Measurements from ENCODE around the gene MYBPHL. TPM values are rescaled to one million over a fixed set of nuclear protein-coding genes. Genes with fewer than 3 reads are reported as not detected.

Gene MYBPHL
- 1 to 10 TPM; 1.1 to 1.7 TPM for total RNA-seq
- polyA plus RNA-seq, result 1 to 10 TPM in 1 of 2 donors, under 1 TPM in 1; 0.34 to 3.3 TPM
- long read RNA-seq, donor 1, result 0 reads
- long read RNA-seq, donor 2, result 0 reads
- long read RNA-seq, donor 3, result 0 reads
- long read RNA-seq, donor 4, result 0 reads
- long read RNA-seq, donor 5, result 0 reads

DNA sequence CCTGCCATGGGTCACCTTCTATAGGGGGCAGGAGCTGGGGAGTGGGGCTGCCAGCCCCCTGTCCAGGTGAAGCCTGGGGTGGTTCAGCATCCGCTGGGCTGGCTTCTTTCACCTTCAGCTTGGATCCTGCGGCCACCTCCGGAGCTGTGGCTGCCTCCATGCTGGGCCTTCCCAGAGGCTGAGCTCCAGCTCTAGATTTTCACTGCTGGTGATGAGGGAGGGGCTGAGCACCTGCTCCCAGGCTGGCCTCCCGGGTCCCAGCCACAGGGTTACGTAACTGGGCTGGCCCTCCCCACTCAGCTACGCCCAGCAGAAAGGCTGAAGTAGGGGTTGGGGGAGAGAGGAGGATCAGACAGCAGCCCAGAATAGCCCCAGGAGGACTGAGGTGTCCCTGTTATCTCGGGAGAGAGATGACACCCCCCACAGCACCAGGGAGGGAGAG is at the start of gene MYBPHL:
MYBPHL (minus strand) TSS at position 180 of the 442 bp plus-strand sequence; CDS start at position 160, 20 bp downstream.
- peaks cover 4 to 33% (median 21%) of the 10 kb centered on the region in 5 donors for H3K4me1 ChIP-seq (ENCODE audit: control insufficient read depth in 5 of 5, insufficient read depth in 5 of 5, low read length in 5 of 5)
- WGBS, 2 donors, result 63 to 68% methylated on average over 7 of the region's 7 CpGs
- no peaks in the 10 kb centered on the region for H3K9me3 ChIP-seq (ENCODE audit: control insufficient read depth in 4 of 4, insufficient read depth in 3 of 4, low read length in 3 of 4)
- no peak within 1 kb of the TSS for H3K4me3 ChIP-seq
- DNase-seq (no peak), ATAC-seq (ENCODE audit: insufficient read depth, low FRiP score) (no peak)
- no peak for TF ChIP-seq CTCF (IDR thresholded peaks at IDR 0.05; ENCODE audit: control extremely low read depth, extremely low read depth)
- peaks cover 0 to 4% (median 0%) of the 10 kb centered on the region in 4 donors for H3K36me3 ChIP-seq (ENCODE audit: control insufficient read depth in 4 of 4, insufficient read depth in 4 of 4, low read length in 4 of 4)
- no peak within 1 kb of the TSS for H3K9ac ChIP-seq (ENCODE audit: insufficient read depth in 1 of 2, low read length in 2 of 2)
- no peaks in the 10 kb centered on the region for H3K27me3 ChIP-seq (ENCODE audit: control insufficient read depth in 3 of 3, insufficient read depth in 3 of 3, low read length in 2 of 3)
- H3K27ac ChIP-seq (ENCODE audit: low read depth in 1 of 2, low read length in 1 of 2), result peak within 1 kb of the TSS in 1 of 2 donors; percentile 37

DNA sequence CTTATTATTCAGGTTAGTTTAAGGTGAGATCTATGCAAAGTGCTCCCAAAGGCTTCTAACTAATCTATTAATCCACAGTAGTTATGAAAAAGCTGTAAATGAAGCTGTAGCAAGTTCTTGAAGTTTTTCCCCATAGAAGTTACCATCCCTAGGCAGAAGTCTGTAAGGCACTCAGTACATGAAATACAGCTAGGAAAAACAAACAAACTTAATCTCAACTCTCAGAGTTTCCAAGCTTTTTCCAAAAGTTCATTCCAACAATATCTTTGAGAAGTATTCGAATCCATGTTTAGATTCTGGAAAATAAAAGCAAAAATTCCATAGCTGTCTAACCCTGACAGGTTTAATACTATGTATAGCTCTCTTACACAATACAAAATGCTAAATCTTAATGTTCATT is 49.7 kb upstream of the MYBPHL start:
- peaks cover 0 to 10% (median 3%) of the 10 kb centered on the region in 4 donors for H3K36me3 ChIP-seq (ENCODE audit: control insufficient read depth in 4 of 4, insufficient read depth in 4 of 4, low read length in 4 of 4)
- H3K4me3 ChIP-seq, result no peak overlapping the region
- ATAC-seq (ENCODE audit: insufficient read depth, low FRiP score) (no peak), DNase-seq (no peak)
- H3K27me3 ChIP-seq (ENCODE audit: control insufficient read depth in 3 of 3, insufficient read depth in 3 of 3, low read length in 2 of 3), result no peaks in the 10 kb centered on the region
- TF ChIP-seq CTCF (IDR thresholded peaks at IDR 0.05; ENCODE audit: control extremely low read depth, extremely low read depth), result no peak
- peaks cover 0 to 3% (median 0%) of the 10 kb centered on the region in 4 donors for H3K9me3 ChIP-seq (ENCODE audit: control insufficient read depth in 4 of 4, insufficient read depth in 3 of 4, low read length in 3 of 4)
- H3K4me1 ChIP-seq (ENCODE audit: control insufficient read depth in 5 of 5, insufficient read depth in 5 of 5, low read length in 5 of 5), result peaks cover 3 to 24% (median 5%) of the 10 kb centered on the region in 5 donors
- WGBS, 2 donors, result 77 to 78% methylated on average over 1 of the region's 1 CpG
- H3K9ac ChIP-seq (ENCODE audit: insufficient read depth in 1 of 2, low read length in 2 of 2), result no peak overlapping the region
- H3K27ac ChIP-seq (ENCODE audit: low read depth in 1 of 2, low read length in 1 of 2), result no peak overlapping the region

DNA sequence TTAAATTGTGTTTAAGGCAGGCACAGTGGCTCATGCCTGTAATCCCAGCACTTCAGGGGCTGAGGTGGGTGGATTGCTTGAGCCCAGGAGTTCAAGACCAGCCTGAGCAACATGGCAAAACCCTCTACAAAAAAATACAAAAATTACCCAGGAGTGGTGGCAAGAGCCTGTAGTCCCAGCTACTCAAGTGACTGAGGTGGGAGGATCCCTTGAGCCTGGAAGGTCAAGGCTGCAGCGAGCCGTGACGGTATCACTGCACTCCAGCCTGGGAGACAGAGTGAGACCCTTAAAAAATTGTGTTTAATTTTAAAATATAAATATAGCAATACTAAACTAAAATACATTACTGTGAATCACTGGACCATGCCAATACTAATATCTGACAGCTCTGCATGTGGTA is 48.1 kb upstream of the MYBPHL start:
- TF ChIP-seq CTCF (IDR thresholded peaks at IDR 0.05; ENCODE audit: control extremely low read depth, extremely low read depth), result no peak
- no peak overlapping the region for H3K27ac ChIP-seq (ENCODE audit: low read depth in 1 of 2, low read length in 1 of 2)

More for the DNA sequence above, 48.1 kb upstream of the MYBPHL start:
- Histone ChIP-seq H3K9me3 (ENCODE audit: control insufficient read depth in 4 of 4, insufficient read depth in 3 of 4, low read length in 3 of 4) (peaks cover 0 to 3% (median 0%) of the 10 kb centered on the region in 4 donors), H3K9ac (ENCODE audit: insufficient read depth in 1 of 2, low read length in 2 of 2) (no peak overlapping the region), H3K36me3 (ENCODE audit: control insufficient read depth in 4 of 4, insufficient read depth in 4 of 4, low read length in 4 of 4) (peaks cover 0 to 17% (median 5%) of the 10 kb centered on the region in 4 donors), H3K4me3 (no peak overlapping the region), H3K4me1 (ENCODE audit: control insufficient read depth in 5 of 5, insufficient read depth in 5 of 5, low read length in 5 of 5) (peaks cover 2 to 24% (median 5%) of the 10 kb centered on the region in 5 donors), H3K27me3 (ENCODE audit: control insufficient read depth in 3 of 3, insufficient read depth in 3 of 3, low read length in 2 of 3) (no peaks in the 10 kb centered on the region)
- DNase-seq, result no peak
- no peak for ATAC-seq (ENCODE audit: insufficient read depth, low FRiP score)
- WGBS, 2 donors, result 94 to 97% methylated on average over 3 of the region's 3 CpGs
